ENCODE results near the gene PPP6R3. TPM values are rescaled to one million over a fixed set of nuclear protein-coding genes. Genes with fewer than 3 reads are reported as not detected.

The PPP6R3 gene
- total and polyA plus RNA-seq, 8 donors, result 84.6 to 130 (median 109) TPM

GRCh38 chr11:68560216-68560615, 99.7 kb downstream of the PPP6R3 start:
- TF ChIP-seq CTCF (IDR thresholded peaks at IDR 0.05), result no peak
- Histone ChIP-seq H3K4me1 (peaks cover 2 to 3% of the 10 kb centered on the region in 2 donors), H3K9me3 (no peaks in the 10 kb centered on the region), H3K36me3 (peaks cover 0 to 79% of the 10 kb centered on the region in 2 donors), H3K4me3 (no peak overlapping the region), H3K27ac (no peak overlapping the region), H3K27me3 (no peaks in the 10 kb centered on the region)
- intact Hi-C loops (cut with DNase I), result no loop called here
- no peak for ATAC-seq
- DNase-seq, result no peak

- H3K27me3 ChIP-seq, result no peaks in the 10 kb centered on the region
- peaks cover 3 to 15% of the 10 kb centered on the region in 2 donors for H3K4me1 ChIP-seq
- H3K9me3 ChIP-seq, result no peaks in the 10 kb centered on the region
- TF ChIP-seq CTCF (IDR thresholded peaks at IDR 0.05), result no peak
- ATAC-seq (peak; percentile 81), DNase-seq (no peak)
- H3K27ac ChIP-seq, result no peak overlapping the region
- no peak overlapping the region for H3K4me3 ChIP-seq
- intact Hi-C loops (cut with DNase I), result no loop called here
- H3K36me3 ChIP-seq, result peaks cover 0 to 88% of the 10 kb centered on the region in 2 donors
Measured at GRCh38 chr11:68563454-68563853, 102.9 kb downstream of the PPP6R3 start.

GRCh38 chr11:68564261-68564660, 103.7 kb downstream of the PPP6R3 start:
- no peak for DNase-seq
- Histone ChIP-seq H3K4me1 (peaks cover 3 to 15% of the 10 kb centered on the region in 2 donors), H3K9me3 (no peaks in the 10 kb centered on the region), H3K4me3 (no peak overlapping the region), H3K27ac (no peak overlapping the region), H3K27me3 (no peaks in the 10 kb centered on the region), H3K36me3 (peaks cover 0 to 87% of the 10 kb centered on the region in 2 donors)
- intact Hi-C loops (cut with DNase I), result no loop called here
- TF ChIP-seq CTCF (IDR thresholded peaks at IDR 0.05), result no peak
- no peak for ATAC-seq

GRCh38 chr11:68565768-68566167, 105.2 kb downstream of the PPP6R3 start:
- ATAC-seq (no peak), DNase-seq (no peak)
- no peaks in the 10 kb centered on the region for H3K27me3 ChIP-seq
- H3K36me3 ChIP-seq, result peaks cover 0 to 91% of the 10 kb centered on the region in 2 donors
- TF ChIP-seq CTCF (IDR thresholded peaks at IDR 0.05), result no peak
- H3K27ac ChIP-seq, result peak overlapping the region in 1 of 2 donors; percentile 70
- no peak overlapping the region for H3K4me3 ChIP-seq
- intact Hi-C loops (cut with DNase I), result no loop called here
- H3K9me3 ChIP-seq, result no peaks in the 10 kb centered on the region
- H3K4me1 ChIP-seq, result peaks cover 3 to 15% of the 10 kb centered on the region in 2 donors

- Histone ChIP-seq H3K27me3 (no peaks in the 10 kb centered on the region), H3K9me3 (no peaks in the 10 kb centered on the region), H3K4me1 (peaks cover 3 to 15% of the 10 kb centered on the region in 2 donors), H3K4me3 (no peak overlapping the region), H3K27ac (no peak overlapping the region), H3K36me3 (peaks cover 0 to 92% of the 10 kb centered on the region in 2 donors)
- DNase-seq (no peak), ATAC-seq (no peak)
- no peak for TF ChIP-seq CTCF (IDR thresholded peaks at IDR 0.05)
- intact Hi-C loops (cut with DNase I), result no loop called here
Measured at GRCh38 chr11:68567553-68567952, 107.0 kb downstream of the PPP6R3 start.
